GM12892 (cell line): ENCODE measurements around the gene HTR6.

Experiments
- POLR2A ChIP-seq: IDR thresholded peaks from 2 replicates; pipeline ENCODE4 v1.6.1; 2011; ENCODE audit warnings: low read depth, low read length, control low read depth
- POLR2AphosphoS5 ChIP-seq: IDR thresholded peaks from 2 replicates; pipeline ENCODE4 v1.6.1; 2011; ENCODE audit warnings: low read depth, low read length, control low read depth
- TAF1 ChIP-seq: IDR thresholded peaks from 2 replicates; pipeline ENCODE4 v1.6.1; 2011; ENCODE audit warnings: low read depth, mild to moderate bottlenecking, control low read depth, low read length, borderline replicate concordance

- no peak for TF ChIP-seq POLR2A
- TF ChIP-seq TAF1: no peak
- no peak for TF ChIP-seq POLR2AphosphoS5
Measured at GRCh38 chr1:19710825-19711611, 46.3 kb downstream of the HTR6 start.
